Adrenal gland (tissue), 12 donors: ENCODE results near the gene COX19. TPM values are rescaled to one million over a fixed set of nuclear protein-coding genes. Genes with fewer than 3 reads are reported as not detected.

Experiments
- DNase-seq, 7 donors: peaks; one replicate each; pipeline ENCODE4 v3.0.0-alpha.2; 2019 to 2020
- H3K27ac ChIP-seq, 5 donors: fragments of 200-600 bp; sonication (generic) in 4 of 5; 1 replicate in 3 of 5; 2 replicates in 2 of 5; pipeline versions ENCODE4 v1.5.1 to v1.8.0; 2016 to 2020; ENCODE audit warnings: mild to moderate bottlenecking in 1 of 5
- H3K27me3 ChIP-seq: fragments of 200-600 bp; 2 replicates; pipeline ENCODE4 v1.8.0; 2021
- H3K36me3 ChIP-seq, 2 donors: fragments of 200-600 bp; replicated peaks in 1 of 2; 1 replicate in 1 of 2; 2 replicates in 1 of 2; pipeline versions ENCODE4 v1.5.1 to v1.8.0; 2018 to 2022
- H3K4me1 ChIP-seq, 2 donors: fragments of 200-600 bp; replicated peaks in 1 of 2; 1 replicate in 1 of 2; 2 replicates in 1 of 2; pipeline versions ENCODE4 v1.5.1 to v1.8.0; 2018 to 2021
- H3K4me3 ChIP-seq, 4 donors: fragments of 200-600 bp; sonication (generic) in 3 of 4; one replicate each; pipeline ENCODE4 v1.5.1; 2016 to 2018
- H3K9me3 ChIP-seq, 3 donors: fragments of 200-600 bp; sonication (generic) in 1 of 3; replicated peaks in 1 of 3; 1 replicate in 2 of 3; 2 replicates in 1 of 3; pipeline versions ENCODE4 v1.5.1 to v1.8.0; 2016 to 2021
- CTCF ChIP-seq, 6 experiments: fragments of 450-650 bp in 4 of 6; fragments of 200-600 bp in 2 of 6; sonication (generic) in 1 of 6; IDR thresholded peaks; 1 replicate in 5 of 6; 2 replicates in 1 of 6; pipeline versions ENCODE4 v1.5.1 to v1.8.0; 2016 to 2021; ENCODE audit warnings: antibody characterized with exemption in 6 of 6, mild to moderate bottlenecking in 2 of 6, moderate library complexity in 1 of 6
- POLR2A ChIP-seq, 2 donors: fragments of 450-650 bp; IDR thresholded peaks; one replicate each; pipeline ENCODE4 v1.6.1; 2017; ENCODE audit warnings: antibody characterized with exemption in 2 of 2, mild to moderate bottlenecking in 2 of 2, moderate library complexity in 1 of 2
- WGBS, 4 donors: extraction: QIAGEN DNeasy Blood & Tissue Kit in 2 of 4; methylation state at CpG; one replicate each; pipeline versions ENCODE4 v1.1.5 to v1.1.7; 2013 to 2017; 5-methylcytosine and 5-hydroxymethylcytosine counted together
- intact Hi-C, 2 donors: fragments of 100-400 bp; cut with DNase I; formaldehyde crosslinking; loops; one replicate each; pipeline versions ENCODE4 v1.14.1 to v1.15.0; 2022 to 2023
- polyA plus RNA-seq, 3 donors: library from polyadenylated mRNA; stranded (reverse); fragments of 200-250 nt in 2 of 3; fragments of 350-450 nt in 1 of 3; fragmentation: Illumina TruSeq in 1 of 3; extraction: RNeasy Lipid Tissue Mini Kit (QIAGEN cat#74804) in 1 of 3; gene quantifications; one replicate each; pipeline ENCODE4 v1.2.3, GENCODE V29; 2013 to 2014
- total RNA-seq, 9 donors: library from RNA; depleted of rRNA in 4 of 9; stranded (reverse); fragments of >200 nt in 4 of 9; fragments of 120-200 nt in 1 of 9; fragmentation: NEBNext Ultra II Directional in 1 of 9; extraction: Animal tissue kit (Norgen Biotek cat#: 25700) in 1 of 9; gene quantifications; one replicate each; pipeline versions ENCODE4 v1.1.0 to v1.2.4, GENCODE V29; 2013 to 2023
- donor health status: healthy with polysubstance abuse.
- donor health status: Bipolar disorder and iron deficiency.
- donor health status: DM: yes; HTN: yes; CAD: no.
- donor health status: DM: no; HTN: no; CAD: no.
- donor health status: DM: no; HTN: no; CAD: no.
- donor health status: DM: yes; HTN: yes; CAD: no.

Gene COX19
- total and polyA plus RNA-seq, 12 donors: 9.1 to 32.4 (median 18.9) TPM

- H3K27ac ChIP-seq: peak overlapping the region in 1 of 5 donors; percentile 91
- peaks cover 31 to 32% of the 10 kb centered on the region in 2 donors for H3K4me1 ChIP-seq
- no peaks in the 10 kb centered on the region for H3K36me3 ChIP-seq
- no peak for DNase-seq
- 85 to 93% (median 90%) methylated on average over 16 of the region's 16 CpGs for WGBS, 4 donors
- TF ChIP-seq CTCF (IDR thresholded peaks at IDR 0.05) (no peak), POLR2A (IDR thresholded peaks at IDR 0.05) (no peak)
- H3K4me3 ChIP-seq: no peak overlapping the region
- intact Hi-C loops: no loop called here
- no peaks in the 10 kb centered on the region for H3K9me3 ChIP-seq
- H3K27me3 ChIP-seq: no peaks in the 10 kb centered on the region
Measured at GRCh38 chr7:979151-979550, 3.8 kb upstream of the COX19 start.

GRCh38 chr7:978416-979091 is 3.2 kb upstream of the COX19 start:
- H3K27ac ChIP-seq: peak overlapping the region in 4 of 5 donors; percentile 86 to 99 (median 94)
- intact Hi-C loops: no loop called here

GRCh38 chr7:978049-978346 is 2.6 kb upstream of the COX19 start:
- no peak overlapping the region for H3K4me3 ChIP-seq
- H3K27ac ChIP-seq: peak overlapping the region; percentile 35 to 99 (median 91)
- H3K4me1 ChIP-seq: peaks cover 42 to 43% of the 10 kb centered on the region in 2 donors
- TF ChIP-seq CTCF (IDR thresholded peaks at IDR 0.05) (no peak), POLR2A (IDR thresholded peaks at IDR 0.05) (no peak)
- 56 to 64% (median 61%) methylated on average over 7 of the region's 7 CpGs for WGBS, 4 donors
- no peak for DNase-seq
- no peaks in the 10 kb centered on the region for H3K9me3 ChIP-seq
- intact Hi-C loops: no loop called here
- peaks cover 0 to 5% of the 10 kb centered on the region in 2 donors for H3K36me3 ChIP-seq
- no peaks in the 10 kb centered on the region for H3K27me3 ChIP-seq

More at GRCh38 chr7:978416-979091, 3.2 kb upstream of the COX19 start:
- 70 to 90% (median 84%) methylated on average over 16 to 24 of the region's 24 CpGs for WGBS, 4 donors
- Histone ChIP-seq H3K4me3 (no peak overlapping the region), H3K4me1 (peaks cover 37 to 38% of the 10 kb centered on the region in 2 donors), H3K9me3 (no peaks in the 10 kb centered on the region), H3K27me3 (no peaks in the 10 kb centered on the region), H3K36me3 (no peaks in the 10 kb centered on the region)
- DNase-seq: no peak
- no peak for TF ChIP-seq POLR2A (IDR thresholded peaks at IDR 0.05)
- TF ChIP-seq CTCF (IDR thresholded peaks at IDR 0.05): no peak

GRCh38 chr7:977326-978048 is 2.1 kb upstream of the COX19 start:
- peak; percentile 83 to 94 (median 89) for DNase-seq
- intact Hi-C loops: no loop called here
- Histone ChIP-seq H3K27me3 (no peaks in the 10 kb centered on the region), H3K4me1 (peaks cover 45 to 46% of the 10 kb centered on the region in 2 donors), H3K27ac (peak overlapping the region; percentile 35 to 99 (median 91)), H3K4me3 (no peak overlapping the region), H3K9me3 (no peaks in the 10 kb centered on the region), H3K36me3 (peaks cover 0 to 9% of the 10 kb centered on the region in 2 donors)
- WGBS, 4 donors: 33 to 42% (median 37%) methylated on average over 4 to 19 of the region's 19 CpGs
- TF ChIP-seq CTCF (IDR thresholded peaks at IDR 0.05) (no peak), POLR2A (IDR thresholded peaks at IDR 0.05) (peak in 1 of 2 donors; percentile 61)
